Astrocyte of the spinal cord (primary cell): ENCODE data around the gene PHF24.
"Not testable (repeated sequence)": the region's sequence is repeated elsewhere in the genome, so short reads cannot be mapped to it uniquely, and the experiment has no call there.

Experiments
- DNase-seq: peaks from one replicate; pipeline ENCODE4 v3.0.0; 2011; ENCODE audit warnings: low read depth, low spot score
- H3K4me3 ChIP-seq: 2 replicates; pipeline ENCODE4 v1.5.1; 2011; ENCODE audit warnings: low read depth, mild to moderate bottlenecking, low read length, moderate library complexity
- in situ Hi-C: cut with HindIII; loops from 2 replicates; pipeline ENCODE4 v1.10.0; 2017; ENCODE audit warnings: low sequenced_read_pairs
- TF ChIP-seq, protein P1 (sequence below): IDR thresholded peaks from 2 replicates; pipeline ENCODE4 v1.5.1; 2012; ENCODE audit warnings: low read depth, mild to moderate bottlenecking, low read length, inconsistent platforms

The PHF24 gene

DNA sequence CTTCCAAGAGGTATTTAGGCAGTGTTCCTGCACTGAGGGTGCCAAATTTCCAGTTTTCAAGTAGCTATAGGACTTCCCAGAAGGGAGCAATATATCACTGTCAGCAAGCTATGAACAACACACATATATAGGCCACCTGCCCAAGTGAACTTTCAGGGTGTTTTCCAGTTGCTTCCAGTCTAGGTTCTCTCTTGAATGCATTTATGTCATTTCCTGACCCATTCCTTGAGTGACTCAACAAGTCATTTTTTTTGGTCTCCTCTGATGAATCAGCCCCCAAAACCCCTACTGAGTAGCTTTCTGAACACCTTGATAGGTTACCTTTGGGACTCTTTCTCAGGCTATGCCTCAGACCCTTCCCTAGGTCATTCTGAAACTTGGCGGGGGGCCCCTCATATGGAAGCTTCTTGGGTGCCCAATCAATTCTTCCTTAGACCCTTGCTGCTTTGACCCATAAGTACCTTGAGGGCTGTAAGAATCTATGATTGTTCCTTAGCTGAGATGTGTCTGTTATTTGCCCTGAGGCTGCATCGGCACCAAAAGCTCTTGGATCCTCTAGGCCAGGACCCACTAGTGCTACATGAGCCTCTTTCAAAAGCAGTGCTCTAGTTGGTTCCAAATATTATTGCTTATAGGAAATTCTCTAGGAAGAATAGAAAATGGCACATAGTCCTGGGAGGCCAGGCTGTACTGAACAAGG lies 43.9 kb downstream of the PHF24 start:
- DNase-seq = peak; percentile 18
- in situ Hi-C loops = no loop called here
- TF ChIP-seq, protein P1, sequence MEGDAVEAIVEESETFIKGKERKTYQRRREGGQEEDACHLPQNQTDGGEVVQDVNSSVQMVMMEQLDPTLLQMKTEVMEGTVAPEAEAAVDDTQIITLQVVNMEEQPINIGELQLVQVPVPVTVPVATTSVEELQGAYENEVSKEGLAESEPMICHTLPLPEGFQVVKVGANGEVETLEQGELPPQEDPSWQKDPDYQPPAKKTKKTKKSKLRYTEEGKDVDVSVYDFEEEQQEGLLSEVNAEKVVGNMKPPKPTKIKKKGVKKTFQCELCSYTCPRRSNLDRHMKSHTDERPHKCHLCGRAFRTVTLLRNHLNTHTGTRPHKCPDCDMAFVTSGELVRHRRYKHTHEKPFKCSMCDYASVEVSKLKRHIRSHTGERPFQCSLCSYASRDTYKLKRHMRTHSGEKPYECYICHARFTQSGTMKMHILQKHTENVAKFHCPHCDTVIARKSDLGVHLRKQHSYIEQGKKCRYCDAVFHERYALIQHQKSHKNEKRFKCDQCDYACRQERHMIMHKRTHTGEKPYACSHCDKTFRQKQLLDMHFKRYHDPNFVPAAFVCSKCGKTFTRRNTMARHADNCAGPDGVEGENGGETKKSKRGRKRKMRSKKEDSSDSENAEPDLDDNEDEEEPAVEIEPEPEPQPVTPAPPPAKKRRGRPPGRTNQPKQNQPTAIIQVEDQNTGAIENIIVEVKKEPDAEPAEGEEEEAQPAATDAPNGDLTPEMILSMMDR = no peak
- H3K4me3 ChIP-seq = no peak overlapping the region

DNA sequence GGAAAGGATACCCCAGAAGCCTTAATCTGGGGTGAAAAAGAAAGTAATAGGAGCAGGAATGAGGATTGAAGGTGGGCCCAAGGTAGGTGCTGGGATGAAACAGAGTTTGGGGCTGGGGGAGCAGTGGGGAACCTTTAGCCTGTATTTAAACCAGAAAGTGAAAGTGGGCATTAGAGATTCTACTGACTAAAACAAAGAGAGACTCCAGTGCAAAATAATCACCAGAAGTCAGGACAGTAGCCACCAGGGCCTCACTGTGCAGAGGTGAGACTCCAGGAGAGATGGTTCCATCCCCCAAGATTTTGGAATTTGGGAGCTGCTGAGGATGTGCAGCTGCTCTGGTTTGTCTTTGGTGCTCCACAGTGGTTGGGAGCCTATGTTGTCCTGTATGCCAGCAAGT lies 44.5 kb downstream of the PHF24 start:
- no peak for DNase-seq
- TF ChIP-seq, protein P1 = no peak
- H3K4me3 ChIP-seq = no peak overlapping the region
- in situ Hi-C loops = no loop called here

DNA sequence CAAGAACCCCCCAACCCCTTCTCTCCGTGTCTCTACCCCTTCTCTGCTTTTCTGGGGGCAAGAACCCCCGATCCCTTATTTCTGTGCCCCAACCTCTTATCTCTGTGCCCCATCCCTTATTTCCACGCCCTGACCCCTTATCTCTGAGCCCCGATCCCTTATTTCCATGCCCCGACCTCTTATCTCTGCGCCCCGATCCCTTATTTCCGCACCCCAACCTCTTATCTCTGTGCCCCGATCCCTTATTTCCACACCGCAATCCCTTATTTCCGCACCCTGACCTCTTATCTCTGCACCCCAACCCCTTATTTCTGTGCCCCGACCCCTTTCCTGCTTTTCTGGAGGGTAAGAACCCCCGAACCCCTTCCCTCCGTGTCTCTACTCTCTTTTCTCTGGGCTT lies 46.2 kb downstream of the PHF24 start:
- DNase-seq, H3K4me3 ChIP-seq, in situ Hi-C loops: not testable (repeated sequence)

DNA sequence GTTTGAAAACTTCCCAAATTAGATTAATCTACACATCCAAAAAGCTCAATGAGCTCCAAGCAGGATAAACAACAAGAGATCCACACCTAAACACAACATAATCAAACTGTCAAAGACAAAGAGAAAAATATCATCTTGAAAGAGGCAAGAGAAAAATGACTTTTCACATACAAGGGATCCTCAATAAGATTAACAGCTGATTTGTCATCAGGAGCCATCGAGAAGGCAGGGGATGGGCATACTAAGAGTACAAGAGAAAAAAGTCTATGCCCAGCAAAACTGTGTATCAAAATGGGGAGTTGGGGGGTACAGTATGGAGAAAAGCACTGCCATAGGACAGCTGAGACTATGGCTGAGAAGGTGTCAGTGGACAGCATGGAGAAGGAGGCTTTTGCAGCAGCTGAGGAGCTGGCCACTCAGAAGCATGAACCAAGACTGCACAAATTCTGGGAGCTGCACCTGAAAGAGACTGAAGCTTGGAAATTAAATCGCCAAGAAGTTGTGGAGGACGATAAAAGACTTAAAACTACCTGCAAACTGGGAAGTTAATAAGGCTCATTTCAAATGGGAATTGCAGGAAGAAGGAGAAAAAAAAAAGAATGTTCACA lies 52.4 kb downstream of the PHF24 start:
- no peak for DNase-seq
- H3K4me3 ChIP-seq = no peak overlapping the region
- in situ Hi-C loops = no loop called here
- TF ChIP-seq, protein P1 = no peak

DNA sequence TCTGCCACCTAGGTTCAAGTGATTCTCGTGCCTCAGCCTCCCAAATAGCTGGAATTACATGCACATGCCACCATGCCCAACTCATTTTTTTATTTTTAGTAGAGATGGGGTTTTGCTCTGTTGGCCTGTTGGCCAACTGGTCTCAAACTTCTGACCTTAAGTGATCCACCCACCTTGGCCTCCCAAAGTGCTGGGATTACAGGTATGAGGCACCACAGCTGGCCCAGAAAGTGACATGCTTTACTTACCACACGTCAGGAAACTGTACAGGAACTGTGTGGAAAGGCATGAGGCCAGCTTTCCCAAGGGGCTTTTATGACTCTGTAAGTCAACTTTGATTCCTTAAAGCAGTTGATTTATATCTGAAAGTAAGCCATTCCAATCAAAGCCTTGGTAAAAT lies 56.4 kb downstream of the PHF24 start:
- in situ Hi-C loops = no loop called here
- no peak for DNase-seq
- TF ChIP-seq, protein P1 = no peak
- H3K4me3 ChIP-seq = no peak overlapping the region

DNA sequence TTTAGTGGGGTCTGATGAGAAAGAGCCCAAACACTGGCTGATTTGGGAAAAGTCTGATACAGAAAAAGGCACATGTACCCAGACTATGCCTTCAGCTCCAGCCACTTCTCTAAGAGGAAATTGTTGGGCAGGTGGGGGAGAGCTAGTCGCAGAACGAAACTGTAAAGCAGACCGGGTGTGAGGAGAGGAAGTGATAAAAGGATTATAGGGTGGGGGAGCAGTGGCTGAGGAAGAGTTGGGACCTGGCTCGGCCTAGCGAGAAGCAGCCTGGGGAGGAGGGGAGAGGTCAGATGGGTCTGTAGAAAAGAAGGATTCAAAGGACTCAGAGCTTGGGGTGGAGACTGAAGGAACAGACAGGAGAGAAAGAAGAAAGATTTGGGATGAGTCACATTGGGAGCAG lies 65.4 kb downstream of the PHF24 start:
- in situ Hi-C loops, DNase-seq, H3K4me3 ChIP-seq: not testable (repeated sequence)

DNA sequence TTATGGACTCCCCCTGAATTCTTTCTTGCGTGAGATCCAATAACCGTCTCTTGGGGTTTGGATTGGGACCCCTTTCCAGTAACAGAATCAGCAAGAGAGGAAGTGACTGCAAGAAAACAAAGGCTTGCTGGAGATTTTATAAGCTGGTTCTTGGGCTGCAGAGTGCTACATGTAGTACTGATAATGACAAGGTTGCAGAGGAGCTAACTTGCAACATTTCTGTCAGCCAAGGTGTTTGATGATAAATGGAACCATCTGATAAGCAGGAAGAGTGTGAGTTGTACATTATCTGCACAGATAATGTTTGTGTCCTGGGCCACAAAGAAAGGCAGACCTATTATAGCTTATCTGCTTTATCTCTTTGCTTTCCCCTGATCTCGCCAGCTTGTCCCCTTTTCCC lies 68.6 kb downstream of the PHF24 start:
- no peak overlapping the region for H3K4me3 ChIP-seq
- no peak for DNase-seq
- in situ Hi-C loops = no loop called here
- TF ChIP-seq, protein P1 = no peak
